HG03039 (cell line): ENCODE data around the gene DENND4A.
A peak's percentile ranks its signal among the peaks of the same experiment; 100 is the strongest.
"Not testable (repeated sequence)": the region's sequence is repeated elsewhere in the genome, so short reads cannot be mapped to it uniquely, and the experiment has no call there.

Experiments used
- ATAC-seq: cut with Tn5 transposase; IDR thresholded peaks from one replicate; pipeline ENCODE4 v1.9.1; 2021; ENCODE audit warnings: mild to moderate bottlenecking, moderate library complexity; ENCODE audit not compliant: unreplicated experiment

Gene DENND4A

GRCh38 chr15:65639509-65639908 lies 152.6 kb downstream of the DENND4A start:
- ATAC-seq: no peak

- no peak for ATAC-seq
These were observed 153.4 kb downstream of the DENND4A start for GRCh38 chr15:65638681-65639089.

DNA sequence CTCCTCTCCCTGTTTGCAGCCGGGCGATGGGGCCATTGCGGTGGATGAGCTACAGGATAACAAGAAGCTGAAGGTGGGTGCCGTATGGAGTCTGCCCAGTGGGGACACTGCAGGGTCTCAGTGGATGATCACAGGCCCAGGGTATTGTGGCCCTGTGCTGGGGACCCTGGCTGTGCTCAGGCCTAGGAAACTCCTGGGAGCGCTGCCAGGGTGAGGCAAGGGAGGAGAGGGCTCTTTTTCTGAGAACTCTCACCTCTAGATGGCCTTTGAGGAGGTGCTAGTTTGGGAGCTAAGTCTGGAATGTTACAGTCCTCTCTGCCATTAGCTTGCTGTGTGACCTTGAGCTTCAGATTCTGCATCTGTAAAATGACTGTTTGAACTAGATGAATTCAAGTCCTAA lies 154.0 kb downstream of the DENND4A start:
- no peak for ATAC-seq

DNA sequence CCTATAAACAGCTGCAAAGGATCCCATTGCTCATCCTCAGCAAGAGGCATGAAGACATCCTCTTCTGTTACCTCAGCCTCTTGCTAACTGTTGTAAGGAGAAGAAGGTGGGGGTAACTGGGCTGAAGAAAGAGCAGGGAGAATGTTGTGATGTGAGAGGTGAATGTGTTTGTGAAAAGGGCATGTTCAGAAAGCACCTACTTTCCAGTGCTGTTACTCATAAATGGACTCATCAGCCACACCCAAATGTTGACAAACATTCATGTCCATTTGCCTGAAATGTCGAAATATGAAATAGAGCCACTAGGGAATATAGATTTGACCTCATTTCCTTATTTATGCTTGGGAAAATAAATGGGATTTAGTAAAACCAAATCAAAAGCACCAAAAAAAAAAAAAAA lies 157.7 kb downstream of the DENND4A start:
- ATAC-seq: no peak

DNA sequence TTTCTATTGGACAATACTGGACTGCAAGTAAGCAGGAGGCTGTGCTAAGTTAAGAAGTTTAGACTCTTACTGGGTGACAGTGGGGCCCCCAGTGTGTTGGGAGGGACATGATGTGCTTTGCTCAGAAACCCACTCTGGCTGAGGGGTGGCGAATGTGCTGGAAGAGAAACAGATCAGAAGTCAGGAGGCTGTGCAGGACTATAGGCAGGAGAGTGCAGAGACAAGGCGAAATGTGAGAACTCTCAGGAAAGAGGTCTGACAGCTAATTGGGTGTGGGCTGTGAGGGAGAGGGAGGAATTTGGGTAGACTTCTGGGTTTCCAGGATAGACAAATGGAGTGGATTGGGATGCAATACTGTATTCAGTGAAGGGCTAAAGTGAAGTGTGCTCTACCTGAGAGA lies 158.3 kb downstream of the DENND4A start:
- ATAC-seq: no peak

DNA sequence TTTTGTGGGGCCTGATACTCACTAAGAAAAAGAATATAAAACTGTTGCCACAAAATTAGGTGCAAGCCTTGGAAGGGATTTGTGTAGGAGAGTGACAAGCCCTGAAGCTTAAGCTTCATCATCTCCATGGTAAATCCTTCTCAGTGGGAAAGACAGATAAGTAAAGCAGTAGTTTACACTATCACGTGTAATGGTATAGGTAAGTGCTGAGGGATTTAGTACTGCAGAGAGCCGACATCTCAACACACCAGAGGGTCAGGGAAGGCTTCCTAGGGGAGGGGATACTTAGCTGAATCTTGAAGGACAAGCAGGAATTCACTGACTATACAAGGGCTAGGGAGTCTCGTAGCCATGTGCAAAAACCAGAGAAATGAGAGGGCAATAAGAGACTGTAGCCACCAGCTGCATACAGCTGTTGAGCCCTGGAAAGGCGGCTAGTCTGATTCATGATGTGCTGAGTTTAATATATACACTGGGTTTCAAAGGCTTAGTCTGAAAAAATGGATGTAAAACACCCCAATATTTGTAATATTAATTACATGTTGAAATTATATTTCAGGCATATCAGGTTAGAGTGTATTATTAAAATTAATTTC lies 159.2 kb downstream of the DENND4A start:
- ATAC-seq: no peak

DNA sequence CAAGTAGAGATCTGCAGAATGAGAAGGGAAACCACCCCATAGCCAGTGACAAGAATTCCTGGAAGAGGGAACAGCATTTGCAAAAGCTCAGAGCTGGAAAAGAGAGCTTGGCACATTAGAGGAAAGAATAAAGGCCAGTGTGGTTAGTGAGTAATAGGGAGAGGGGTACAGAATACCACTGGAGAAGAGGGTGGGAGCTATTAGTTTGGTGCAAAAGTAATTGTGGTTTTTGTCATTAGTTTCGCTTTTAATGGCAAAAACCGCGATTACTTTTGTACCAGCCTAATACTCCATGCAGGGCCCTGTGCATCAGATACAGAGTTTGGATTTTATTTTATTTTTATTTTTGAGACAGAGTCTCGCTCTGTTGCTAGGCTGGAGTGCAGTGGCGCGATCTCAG lies 160.6 kb downstream of the DENND4A start:
- ATAC-seq: no peak

DNA sequence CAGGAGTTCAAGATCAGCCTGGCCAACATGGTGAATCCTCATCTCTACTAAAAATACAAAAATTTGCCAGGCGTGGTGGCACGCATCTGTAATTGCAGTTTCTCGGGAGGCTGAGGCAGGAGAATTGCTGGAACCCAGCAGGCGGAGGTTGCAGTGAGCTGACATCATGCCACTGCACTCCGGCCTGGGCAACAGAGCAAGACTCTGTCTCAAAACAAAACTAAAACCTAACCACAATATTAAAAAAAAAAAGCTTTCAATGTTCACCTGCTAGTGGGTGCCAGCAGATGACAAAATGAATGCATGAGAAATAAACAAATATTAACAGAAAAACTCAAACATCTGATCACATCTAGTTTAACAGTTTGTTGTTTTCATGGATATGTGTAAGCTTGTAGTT lies 161.3 kb downstream of the DENND4A start:
- ATAC-seq: no peak

DNA sequence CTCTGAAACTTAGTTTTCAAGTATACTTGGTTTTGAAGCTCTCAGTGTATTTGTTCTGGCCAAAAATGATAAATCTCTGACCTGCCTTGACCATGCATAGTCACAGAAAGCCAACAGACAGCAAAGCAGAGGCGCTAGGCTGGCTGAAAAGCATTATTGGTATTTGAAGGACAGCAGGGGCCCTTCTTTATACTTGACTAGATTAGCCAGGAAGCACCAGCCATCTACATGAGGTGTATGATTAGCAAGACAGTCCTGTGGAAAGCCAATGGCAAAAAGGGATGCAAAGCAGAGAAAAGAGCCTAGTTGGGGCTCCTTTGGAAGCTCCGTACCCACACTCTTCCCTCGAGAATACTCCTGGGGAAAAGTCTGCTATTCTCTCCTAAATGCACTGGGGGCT lies 162.5 kb downstream of the DENND4A start:
- ATAC-seq: no peak

DNA sequence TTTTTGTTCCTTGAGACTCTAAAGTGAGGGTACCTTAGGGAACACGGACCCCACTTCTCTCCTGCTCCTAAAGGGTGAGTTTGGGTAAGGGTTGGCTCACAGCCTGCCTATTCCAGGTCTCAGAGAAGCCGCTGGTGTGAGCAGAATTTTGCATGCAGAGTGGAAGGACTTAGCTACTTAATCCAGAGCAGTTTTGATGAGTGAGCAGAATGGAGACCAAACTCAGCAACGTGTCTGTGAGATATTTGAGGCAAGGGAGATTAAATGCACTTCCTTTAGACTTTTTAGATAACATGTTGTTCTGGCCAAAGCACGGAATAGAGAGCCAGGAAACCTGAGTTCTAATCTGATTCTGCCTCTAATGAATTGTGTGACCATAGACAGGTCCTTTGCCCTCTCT lies 165.2 kb downstream of the DENND4A start:
- ATAC-seq: no peak

- ATAC-seq: no peak
These were observed 169.0 kb downstream of the DENND4A start for GRCh38 chr15:65623103-65623502.

GRCh38 chr15:65621638-65622037 lies 170.5 kb downstream of the DENND4A start, which contains the start of gene SLC24A1:
Gene SLC24A1, plus strand, starts transcription at chr15:65621938. Its CDS starts 2,143 bp downstream, at chr15:65624081.
- ATAC-seq: no peak

DNA sequence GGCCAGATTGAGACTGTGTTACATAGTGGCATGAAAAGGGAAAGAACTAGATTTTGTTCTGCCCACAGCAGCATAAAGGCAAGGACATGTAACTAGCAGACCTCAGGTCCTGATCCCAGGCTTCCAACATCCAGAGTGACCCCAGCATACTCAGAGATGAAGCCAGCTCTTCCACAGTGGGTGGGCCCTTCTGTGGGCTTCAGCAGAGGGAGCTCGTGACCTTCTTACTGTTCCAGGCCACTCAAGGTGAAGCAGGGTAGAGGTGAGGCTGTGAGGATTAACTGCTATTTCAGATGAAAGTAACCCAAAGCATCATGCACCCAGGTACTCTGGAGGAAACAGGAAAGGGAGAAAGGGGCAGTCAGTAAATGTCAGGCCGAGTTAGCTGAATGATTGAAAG lies 171.3 kb downstream of the DENND4A start:
- no peak for ATAC-seq

GRCh38 chr15:65619626-65620290 lies 172.3 kb downstream of the DENND4A start:
- no peak for ATAC-seq

GRCh38 chr15:65618560-65619109 lies 173.5 kb downstream of the DENND4A start:
- no peak for ATAC-seq

DNA sequence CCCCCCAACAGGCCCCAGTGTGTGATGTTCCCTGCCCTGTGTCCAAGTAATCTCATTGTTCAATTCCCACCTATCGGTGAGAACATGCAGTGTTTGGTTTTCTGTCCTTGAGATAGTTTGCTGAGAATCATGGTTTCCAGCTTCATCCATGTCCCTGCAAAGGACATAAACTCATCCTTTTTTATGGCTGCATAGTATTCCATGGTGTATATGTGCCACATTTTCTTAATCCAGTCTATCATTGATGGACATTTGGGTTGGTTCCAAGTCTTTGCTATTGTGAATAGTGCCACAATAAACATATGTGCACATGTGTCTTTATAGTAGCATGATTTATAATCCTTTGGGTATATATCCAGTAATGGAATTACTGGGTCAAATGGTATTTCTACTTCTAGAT lies 176.2 kb downstream of the DENND4A start:
- not testable (repeated sequence) for ATAC-seq

- no peak for ATAC-seq
These were observed 178.9 kb downstream of the DENND4A start for GRCh38 chr15:65612949-65613744.

DNA sequence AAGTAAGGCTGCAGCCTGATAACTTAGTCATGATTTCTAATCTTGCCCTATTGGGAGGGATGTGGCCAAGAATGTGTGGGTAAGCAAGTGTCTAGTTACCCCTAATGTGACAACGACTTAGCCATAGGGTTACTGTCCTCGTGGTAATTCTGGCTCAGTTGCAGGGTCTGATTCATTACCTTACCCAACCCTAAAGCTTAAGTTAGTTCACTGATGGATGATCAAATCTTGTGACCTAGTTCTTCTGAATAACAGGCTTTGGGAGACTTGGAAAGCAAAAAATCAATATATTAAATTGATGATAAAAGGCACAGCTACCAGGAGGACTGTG lies 179.5 kb downstream of the DENND4A start:
- ATAC-seq: no peak

- ATAC-seq: no peak
These were observed 180.0 kb downstream of the DENND4A start for GRCh38 chr15:65611888-65612615.

- peak; percentile 92 for ATAC-seq
These were observed 181.0 kb downstream of the DENND4A start, which contains the start of gene INTS14 for GRCh38 chr15:65610871-65611718. Gene INTS14, minus strand, starts transcription at chr15:65611131. Its CDS starts 3,751 bp downstream, at chr15:65607380.
